ENCODE measurements around the gene ZNF235.
"Not testable (repeated sequence)": the region's sequence is repeated elsewhere in the genome, so short reads cannot be mapped to it uniquely, and the experiment has no call there.

Gene ZNF235

DNA sequence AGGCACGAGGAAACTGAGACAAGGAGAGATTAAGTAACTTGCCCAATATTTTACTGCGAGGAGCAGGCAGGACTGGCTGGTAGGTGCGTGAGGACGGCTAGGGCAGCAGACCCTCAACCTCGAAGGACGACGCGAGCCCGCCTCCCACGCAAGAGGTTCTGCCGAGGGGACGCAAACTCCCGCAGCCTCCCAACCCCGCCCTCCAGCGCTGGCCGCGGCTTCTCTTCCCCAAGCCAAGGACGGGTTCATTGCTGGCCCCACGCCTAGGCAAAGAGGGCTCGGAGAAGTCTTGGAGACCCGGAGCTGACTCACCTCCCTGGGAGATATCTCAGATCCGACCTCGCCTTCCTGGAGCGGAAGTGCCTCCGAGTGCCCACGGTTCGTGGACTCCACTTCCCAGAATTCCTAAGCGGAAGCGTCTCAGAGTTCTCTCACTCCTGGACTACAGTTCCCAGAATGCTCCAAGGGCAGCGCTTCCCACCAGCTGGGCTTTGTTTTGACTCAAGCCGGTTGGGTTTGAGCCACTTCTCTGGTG is at the start of gene ZNF235:
ZNF235 (minus strand) TSS at position 367 of the 535 bp plus-strand sequence. CDS start 1,621 bp downstream, outside the sequence.
- no peak for TF ChIP-seq CTCF (IDR thresholded peaks at IDR 0.05)
- H3K27ac ChIP-seq = peak within 1 kb of the TSS; percentile 57 to 90
- H3K4me3 ChIP-seq = peak within 1 kb of the TSS; percentile 87
- DNase-seq (ENCODE audit: low spot score) = peak; percentile 95

DNA sequence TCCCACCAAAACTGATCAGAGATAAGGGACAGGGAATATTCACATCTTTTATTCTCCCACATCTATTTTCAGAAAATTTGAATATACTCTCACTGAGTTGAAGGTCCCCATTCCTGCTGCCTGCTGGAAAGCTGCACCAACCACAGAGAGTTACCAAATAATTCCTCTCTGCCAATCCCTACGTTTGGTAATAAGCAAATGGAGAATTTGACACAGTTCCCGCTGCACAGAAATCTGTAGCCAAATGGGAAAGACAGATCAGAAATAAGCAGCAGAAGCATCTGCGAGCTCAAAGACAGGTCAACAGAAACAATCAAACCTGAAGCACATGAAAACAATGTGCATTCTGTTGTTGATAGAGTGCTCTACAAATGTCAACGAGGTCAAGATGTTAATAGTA is 41.7 kb upstream of the ZNF235 start:
- no peak for TF ChIP-seq CTCF (IDR thresholded peaks at IDR 0.05)
- H3K27ac ChIP-seq = no peak overlapping the region
- DNase-seq (ENCODE audit: low spot score) = no peak
- H3K4me3 ChIP-seq = no peak overlapping the region

DNA sequence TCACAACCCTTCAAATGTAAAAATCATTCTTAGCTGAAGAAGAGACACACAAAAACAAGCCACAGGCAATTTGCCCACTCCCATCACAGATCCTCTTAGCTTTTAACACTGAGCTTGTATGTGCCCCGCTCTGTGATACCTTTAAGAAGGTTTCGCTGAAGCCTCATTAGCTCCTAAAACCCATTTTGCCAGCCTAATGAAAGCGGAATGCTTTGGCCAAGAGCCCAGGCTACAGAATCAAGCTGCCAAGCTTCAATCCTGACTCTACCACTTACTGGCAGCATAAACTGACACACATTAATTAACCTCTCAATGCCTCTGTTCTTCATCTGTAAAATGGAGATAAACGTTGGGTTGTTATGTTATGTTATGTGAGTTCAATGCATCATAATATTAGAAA is 41.1 kb upstream of the ZNF235 start:
- Histone ChIP-seq H3K4me3 (no peak overlapping the region), H3K27ac (no peak overlapping the region)
- TF ChIP-seq CTCF (IDR thresholded peaks at IDR 0.05) = no peak
- no peak for DNase-seq (ENCODE audit: low spot score)

- Histone ChIP-seq H3K4me3 (no peak overlapping the region), H3K27ac (no peak overlapping the region)
- no peak for DNase-seq (ENCODE audit: low spot score)
- no peak for TF ChIP-seq CTCF (IDR thresholded peaks at IDR 0.05)
Observed at GRCh38 chr19:44344255-44344654, 39.4 kb upstream of the ZNF235 start.

GRCh38 chr19:44341794-44342193 is 37.0 kb upstream of the ZNF235 start:
- no peak overlapping the region for H3K4me3 ChIP-seq
- no peak overlapping the region for H3K27ac ChIP-seq
- no peak for TF ChIP-seq CTCF (IDR thresholded peaks at IDR 0.05)
- DNase-seq (ENCODE audit: low spot score) = no peak

DNA sequence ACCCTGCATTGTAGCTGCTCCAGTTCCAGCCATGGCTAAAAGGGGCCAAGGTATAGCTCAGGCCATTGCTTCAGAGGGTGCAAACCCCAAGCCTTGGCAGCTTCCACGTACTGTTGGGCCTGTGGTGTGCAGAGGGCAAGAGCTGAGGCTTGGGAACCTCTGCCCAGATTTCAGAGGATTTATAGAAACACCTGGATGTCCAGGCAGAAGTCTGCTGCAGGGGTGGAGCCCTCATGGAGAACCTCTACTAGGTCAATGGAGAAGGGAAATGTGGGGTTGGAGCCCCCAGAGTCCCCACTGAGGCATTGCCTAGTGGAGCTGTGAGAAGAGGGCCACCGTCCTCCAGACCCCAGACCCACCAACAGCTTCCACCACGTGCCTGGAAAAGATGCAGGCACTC is 29.8 kb upstream of the ZNF235 start:
- H3K27ac ChIP-seq; DNase-seq (ENCODE audit: low spot score); H3K4me3 ChIP-seq: not testable (repeated sequence)

DNA sequence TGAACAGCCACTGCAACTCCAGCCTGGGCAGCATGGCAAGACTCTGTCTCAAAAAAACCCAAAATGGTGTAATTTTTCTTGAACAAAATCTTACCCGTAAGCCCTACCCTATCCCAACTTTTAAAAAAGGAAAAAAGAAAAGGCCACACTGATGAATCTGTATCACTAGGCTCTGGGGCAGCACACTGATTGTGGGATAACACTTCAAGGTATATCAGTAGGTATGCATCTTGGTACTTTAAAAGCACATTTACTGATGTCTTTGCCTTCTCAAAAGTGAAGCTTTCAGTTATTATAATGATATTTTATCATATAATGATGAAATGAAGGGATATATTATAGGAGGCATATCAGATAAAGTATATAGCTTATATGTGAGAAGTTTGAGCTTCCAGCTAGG is 27.3 kb upstream of the ZNF235 start:
- TF ChIP-seq CTCF (IDR thresholded peaks at IDR 0.05) = no peak
- Histone ChIP-seq H3K27ac (no peak overlapping the region), H3K4me3 (no peak overlapping the region)
- no peak for DNase-seq (ENCODE audit: low spot score)

DNA sequence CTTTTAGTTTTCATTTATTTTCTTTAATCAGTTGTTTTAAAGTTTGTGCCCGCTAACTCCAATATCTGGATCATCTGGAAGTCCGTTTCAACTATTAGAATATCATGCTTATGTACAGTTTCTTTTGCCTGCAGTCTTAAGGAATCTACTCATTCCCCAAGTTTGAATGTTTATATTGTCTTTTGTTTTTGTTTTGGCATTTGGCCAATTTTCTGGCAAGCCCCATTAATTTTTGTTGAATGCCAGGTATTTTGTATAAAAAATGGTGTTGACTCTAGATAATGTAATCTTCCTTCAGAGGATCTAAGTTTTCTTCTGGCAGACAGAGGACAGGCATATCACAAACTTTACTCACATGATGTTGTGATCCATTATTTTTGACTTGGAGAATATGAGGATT is 11.1 kb upstream of the ZNF235 start:
- DNase-seq (ENCODE audit: low spot score) = no peak
- H3K4me3 ChIP-seq = no peak overlapping the region
- no peak overlapping the region for H3K27ac ChIP-seq
- TF ChIP-seq CTCF (IDR thresholded peaks at IDR 0.05) = no peak

Measured in coronary artery (tissue), 2 donors.